ENCODE results near the gene NBEA.
"Not testable (repeated sequence)": the region's sequence is repeated elsewhere in the genome, so short reads cannot be mapped to it uniquely, and the experiment has no call there.

Gene NBEA, protein sequence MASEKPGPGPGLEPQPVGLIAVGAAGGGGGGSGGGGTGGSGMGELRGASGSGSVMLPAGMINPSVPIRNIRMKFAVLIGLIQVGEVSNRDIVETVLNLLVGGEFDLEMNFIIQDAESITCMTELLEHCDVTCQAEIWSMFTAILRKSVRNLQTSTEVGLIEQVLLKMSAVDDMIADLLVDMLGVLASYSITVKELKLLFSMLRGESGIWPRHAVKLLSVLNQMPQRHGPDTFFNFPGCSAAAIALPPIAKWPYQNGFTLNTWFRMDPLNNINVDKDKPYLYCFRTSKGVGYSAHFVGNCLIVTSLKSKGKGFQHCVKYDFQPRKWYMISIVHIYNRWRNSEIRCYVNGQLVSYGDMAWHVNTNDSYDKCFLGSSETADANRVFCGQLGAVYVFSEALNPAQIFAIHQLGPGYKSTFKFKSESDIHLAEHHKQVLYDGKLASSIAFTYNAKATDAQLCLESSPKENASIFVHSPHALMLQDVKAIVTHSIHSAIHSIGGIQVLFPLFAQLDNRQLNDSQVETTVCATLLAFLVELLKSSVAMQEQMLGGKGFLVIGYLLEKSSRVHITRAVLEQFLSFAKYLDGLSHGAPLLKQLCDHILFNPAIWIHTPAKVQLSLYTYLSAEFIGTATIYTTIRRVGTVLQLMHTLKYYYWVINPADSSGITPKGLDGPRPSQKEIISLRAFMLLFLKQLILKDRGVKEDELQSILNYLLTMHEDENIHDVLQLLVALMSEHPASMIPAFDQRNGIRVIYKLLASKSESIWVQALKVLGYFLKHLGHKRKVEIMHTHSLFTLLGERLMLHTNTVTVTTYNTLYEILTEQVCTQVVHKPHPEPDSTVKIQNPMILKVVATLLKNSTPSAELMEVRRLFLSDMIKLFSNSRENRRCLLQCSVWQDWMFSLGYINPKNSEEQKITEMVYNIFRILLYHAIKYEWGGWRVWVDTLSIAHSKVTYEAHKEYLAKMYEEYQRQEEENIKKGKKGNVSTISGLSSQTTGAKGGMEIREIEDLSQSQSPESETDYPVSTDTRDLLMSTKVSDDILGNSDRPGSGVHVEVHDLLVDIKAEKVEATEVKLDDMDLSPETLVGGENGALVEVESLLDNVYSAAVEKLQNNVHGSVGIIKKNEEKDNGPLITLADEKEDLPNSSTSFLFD (N-terminal part only)

DNA sequence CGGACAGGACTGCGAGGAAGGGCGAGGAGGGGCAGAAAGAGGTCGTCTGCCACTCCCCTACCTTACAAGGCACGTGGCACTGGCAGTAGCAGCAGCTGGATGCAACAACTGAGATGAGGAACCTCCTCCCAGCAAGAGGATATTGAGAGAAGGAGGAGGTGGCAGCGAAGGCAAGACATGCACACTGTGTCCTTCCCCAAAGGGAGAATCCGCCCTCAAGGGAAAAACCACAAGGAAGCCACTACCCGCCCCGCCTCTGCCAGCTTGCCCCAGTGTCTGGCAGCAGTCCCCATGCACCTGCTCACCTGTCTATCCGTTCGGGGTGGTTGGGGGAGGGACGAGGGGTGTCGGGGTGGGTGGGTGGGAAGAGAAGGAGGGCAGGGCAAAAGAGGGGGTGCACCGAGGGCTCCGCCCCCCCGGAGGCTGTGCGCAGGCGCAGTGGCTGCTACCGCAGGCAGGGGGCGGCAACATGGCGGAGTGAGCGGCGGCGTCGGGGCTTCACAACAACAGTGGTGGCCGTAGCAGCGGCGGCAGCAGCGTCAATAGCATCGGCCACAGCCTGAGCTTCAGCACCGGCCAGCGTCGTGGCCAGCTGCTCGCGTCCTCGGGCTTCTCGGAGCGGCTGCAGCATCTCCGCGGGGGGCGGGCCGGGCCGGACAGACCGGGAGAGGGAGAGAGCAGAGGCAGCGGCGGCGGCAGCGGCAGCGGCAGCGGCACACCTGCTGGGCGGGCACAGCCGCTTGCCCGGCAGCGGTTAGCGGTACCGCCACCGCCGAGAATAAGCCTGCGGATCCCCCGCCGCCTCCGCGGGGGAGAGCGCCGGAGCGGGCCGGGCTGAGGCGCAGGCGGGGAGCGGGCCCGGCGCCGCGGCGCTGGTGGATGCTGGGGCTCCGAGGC is at the start of gene NBEA:
TSS of gene NBEA (plus strand) at position 436 of the 897 bp plus-strand sequence. CDS start 551 bp downstream, outside the sequence.
- DNase-seq (ENCODE audit: low read depth in 2 of 2) = peak; percentile 56 to 59

DNA sequence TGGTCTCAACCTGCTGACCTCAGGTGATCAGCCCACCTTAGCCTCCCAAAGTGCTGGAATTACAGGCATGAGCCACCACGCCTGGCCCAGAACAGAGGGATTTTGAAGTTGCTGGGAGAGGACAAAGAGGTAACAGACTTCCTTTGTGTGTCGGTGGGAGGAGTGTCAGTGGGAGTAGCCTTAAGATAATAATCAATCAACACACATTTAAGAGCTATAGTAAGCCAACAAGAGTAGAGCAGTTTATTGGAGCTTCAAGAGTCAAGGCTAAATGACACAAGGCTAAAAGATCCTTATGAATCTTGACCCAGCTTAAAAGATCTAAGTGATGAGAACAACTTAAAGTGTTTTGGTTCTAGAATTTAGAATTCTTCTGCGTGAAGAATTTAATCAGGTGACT is 47.3 kb upstream of the NBEA start:
- no peak for DNase-seq (ENCODE audit: low read depth in 2 of 2)

DNA sequence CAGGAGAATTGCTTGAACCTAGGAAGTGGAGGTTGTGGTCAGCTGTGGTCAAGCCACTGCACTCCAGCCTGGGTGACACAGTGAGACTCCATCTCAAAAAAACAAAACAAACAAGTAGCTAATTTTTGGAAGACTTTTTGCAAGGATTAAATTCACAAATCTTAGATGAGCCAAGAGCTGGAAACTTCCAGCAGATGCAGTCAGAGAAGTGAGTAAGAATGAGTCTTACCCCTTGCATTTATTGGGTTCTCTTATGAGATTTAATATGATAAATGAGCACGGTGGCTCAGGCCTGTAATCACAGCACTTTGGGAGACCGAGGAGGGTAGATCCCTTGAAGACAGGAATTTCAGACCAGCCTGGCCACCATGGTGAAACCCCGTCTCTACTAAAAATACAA is 44.9 kb upstream of the NBEA start:
- DNase-seq (ENCODE audit: low read depth in 2 of 2) = no peak

DNA sequence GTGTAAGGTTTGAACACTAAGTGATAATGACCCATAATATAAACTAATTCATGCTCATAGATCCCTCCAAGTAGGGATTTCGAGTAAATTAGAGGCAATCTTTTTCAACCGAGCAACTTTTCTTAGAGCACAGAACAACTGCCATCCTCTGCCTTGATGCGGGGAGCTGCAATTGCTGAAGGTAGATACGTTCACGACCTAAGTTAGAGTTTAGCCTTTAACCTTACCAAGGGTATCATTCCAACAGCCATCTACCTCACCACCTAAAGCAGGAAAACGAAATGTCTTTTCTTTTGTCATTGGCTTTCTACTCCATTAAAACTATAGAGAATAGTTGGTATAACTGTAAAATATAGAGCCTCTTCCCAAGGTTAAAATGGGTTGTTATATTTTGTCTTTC is 42.2 kb upstream of the NBEA start:
- DNase-seq (ENCODE audit: low read depth in 2 of 2) = no peak

DNA sequence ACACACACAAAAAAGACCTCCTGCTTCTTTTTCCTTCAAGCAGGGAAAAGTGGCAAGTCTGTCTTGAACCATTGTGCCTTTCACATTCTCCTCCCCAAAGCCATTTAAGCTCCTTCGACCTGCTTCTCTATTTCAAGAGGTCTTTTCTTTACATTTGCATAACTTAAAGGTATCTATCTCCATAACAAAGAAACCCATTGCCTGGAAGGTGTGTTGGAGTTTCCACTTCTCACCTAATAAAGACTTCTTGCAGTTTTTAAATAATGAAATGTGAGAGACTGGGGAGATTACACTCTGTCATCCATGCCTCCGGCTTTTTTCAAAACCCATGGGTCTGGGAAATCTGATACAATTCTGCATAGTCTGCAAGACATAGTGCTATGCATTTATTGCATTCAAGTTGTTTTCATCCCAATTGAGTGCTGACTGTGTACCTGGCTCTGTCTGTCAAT is 41.8 kb upstream of the NBEA start:
- no peak for DNase-seq (ENCODE audit: low read depth in 2 of 2)

DNA sequence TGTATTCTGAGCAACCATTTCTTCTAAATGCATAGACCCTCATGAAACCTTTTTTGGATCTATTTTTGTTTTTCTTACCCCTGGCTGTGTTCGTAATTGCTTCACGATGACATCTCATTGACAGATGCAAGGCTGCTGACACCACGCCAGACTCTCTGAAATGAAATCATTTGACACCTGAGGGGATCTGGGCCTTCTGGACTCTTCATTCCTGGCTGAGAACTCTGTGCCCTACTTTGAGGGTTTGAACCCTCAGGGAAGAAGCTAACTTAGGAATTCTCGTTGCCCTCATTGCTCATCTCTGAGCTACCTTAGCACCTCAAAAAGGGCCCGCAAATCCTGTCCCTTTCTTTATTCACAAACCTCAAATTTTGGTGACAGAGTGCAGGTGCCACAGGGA is 40.5 kb upstream of the NBEA start:
- DNase-seq (ENCODE audit: low read depth in 2 of 2) = no peak

DNA sequence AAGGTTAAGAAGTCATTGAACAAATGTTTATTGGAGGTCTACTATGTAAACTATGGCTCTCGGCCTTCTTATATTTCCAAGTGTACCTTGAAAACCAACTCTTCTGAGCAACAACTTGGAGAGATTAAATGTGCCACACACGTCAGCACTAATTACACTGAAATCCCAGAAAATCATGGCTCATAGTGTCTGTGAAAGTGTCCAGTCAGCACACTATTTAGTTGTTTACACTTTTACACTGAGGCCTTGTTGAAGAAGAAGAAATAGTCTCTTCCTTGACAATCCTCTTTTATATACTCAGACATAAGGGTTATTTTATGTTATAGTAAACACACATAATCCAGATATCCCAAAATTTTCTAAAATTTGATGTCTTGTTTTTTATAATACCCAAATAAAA is 30.9 kb upstream of the NBEA start:
- no peak for DNase-seq (ENCODE audit: low read depth in 2 of 2)

DNA sequence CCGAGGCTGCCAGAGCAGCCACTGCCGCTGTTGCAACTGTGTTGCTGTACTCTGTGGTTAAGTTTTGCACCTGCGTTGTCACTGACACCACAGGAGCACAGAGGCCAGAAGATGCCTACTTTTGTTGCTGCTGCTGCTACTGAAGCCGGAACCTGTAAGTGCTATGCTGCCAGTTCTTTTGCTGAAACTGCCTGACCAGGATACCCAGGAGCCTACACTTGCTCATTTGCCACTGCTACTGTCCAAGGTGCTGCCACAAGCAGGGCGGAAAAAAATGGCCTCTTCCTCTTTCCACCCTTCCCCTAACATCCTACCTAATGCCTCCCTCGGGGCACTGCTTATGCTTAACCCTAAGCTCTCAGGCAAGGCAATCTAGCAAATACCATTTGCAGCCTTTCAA is 29.0 kb upstream of the NBEA start:
- DNase-seq (ENCODE audit: low read depth in 2 of 2) = no peak

DNA sequence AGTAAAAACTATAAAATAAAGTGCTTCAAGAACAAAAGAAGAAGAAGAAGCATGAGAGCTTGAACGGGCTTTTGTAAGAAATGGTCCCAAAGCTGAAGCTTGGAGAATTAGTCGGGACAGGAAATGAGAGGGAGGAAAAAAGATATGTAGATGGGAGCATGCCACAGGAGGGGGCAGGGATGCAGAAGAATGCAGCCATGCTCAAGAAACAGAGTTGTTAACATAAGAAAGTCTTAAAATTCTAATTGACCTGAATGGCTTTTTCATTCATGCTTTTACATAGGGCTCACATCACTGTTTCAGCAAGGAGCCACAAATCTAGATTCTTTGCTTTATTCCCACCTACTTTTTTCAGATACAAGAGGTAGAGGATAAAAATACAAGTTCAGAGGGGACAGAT is 27.7 kb upstream of the NBEA start:
- DNase-seq (ENCODE audit: low read depth in 2 of 2) = no peak

DNA sequence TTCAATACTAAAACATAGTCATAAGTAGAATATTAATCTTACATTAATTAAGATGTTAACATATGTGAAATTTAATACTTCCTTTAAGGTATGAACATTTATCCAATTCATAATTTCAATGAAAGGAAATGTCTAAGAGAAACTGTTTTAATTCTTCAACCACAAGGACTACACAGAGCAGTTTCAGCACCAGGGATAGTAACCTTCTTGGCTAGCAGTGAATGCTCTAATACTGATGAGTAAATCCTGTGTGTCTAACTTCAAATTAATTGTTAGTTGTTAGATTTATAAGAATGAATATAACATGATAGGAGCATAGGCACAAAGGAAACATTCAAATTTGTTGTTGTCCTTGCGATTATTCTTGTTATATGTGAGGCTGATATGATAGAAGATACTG is 15.6 kb upstream of the NBEA start:
- DNase-seq (ENCODE audit: low read depth in 2 of 2) = no peak

DNA sequence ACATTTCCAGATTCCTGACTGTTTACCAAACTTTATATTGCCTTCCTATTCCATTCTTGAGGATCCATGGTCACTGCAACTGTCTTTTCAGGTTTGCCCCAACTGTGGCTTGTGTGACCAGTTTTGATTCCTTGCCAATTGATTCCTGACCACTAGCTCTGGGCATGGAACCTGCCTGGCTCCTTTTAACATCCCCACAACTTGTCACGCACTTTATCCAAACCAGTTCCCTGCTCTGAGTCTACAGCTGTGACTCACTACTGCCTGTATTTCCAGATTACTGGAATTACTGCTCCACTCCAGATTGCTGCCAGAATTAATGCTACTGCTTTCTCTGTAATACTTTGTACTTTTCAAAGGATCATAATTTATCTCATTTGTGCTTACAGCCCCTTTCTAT is 13.4 kb upstream of the NBEA start:
- DNase-seq (ENCODE audit: low read depth in 2 of 2) = not testable (repeated sequence)

DNA sequence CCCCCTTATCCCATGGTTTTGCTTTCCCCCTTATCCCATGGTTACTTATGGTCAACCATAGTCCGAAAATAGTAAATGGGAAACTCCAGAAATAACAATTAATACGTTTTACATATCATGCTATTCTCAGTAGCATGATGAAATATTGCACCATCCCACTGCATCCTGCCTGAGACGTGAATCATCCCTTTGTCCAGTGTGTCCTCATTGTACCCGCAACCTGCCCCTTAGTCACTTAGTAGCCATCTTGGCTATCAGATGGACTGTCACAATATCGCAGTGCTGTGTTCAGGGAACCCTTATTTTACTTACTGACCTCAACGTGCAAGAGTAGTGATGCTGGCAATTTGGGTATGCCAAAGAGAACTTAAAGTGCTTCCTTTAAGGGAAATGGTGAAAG is 10.5 kb upstream of the NBEA start:
- no peak for DNase-seq (ENCODE audit: low read depth in 2 of 2)

DNA sequence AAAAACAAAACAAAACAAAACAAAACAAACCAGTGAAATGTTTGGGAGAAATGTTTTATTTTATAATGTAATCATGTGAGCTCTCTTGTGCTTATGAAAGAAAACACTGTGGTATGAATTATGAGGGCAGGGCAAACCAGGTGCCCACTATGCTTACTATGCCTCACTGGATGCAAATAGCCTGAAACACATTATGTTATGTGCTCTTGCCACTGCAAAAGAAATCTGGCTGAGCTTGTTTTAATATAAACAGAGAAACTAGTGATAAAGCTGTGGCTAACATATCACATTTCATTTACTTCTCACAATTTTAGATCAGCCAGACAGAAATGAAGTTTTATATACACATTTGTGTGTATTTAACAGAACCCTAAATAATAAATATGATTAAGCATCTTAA is 8.7 kb upstream of the NBEA start:
- DNase-seq (ENCODE audit: low read depth in 2 of 2) = no peak

DNA sequence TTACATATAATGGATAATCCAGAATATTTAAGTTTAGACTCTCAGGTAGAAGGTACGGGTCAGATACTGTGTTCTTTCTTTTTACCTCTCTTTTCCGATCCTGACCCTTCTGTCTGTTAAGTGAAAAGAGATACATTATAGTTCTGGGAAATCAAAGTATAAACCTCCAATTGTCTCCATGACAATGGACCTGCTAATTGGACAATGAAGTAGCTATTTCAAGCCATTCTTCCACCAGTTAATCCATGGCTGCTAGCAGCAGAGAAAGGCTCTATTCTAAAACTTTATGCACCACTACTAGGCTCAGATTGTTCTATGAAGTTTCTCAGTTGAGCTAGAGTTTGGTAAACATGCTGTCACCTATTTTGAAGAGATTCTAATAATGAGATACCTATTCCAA is 8.3 kb upstream of the NBEA start:
- no peak for DNase-seq (ENCODE audit: low read depth in 2 of 2)

DNA sequence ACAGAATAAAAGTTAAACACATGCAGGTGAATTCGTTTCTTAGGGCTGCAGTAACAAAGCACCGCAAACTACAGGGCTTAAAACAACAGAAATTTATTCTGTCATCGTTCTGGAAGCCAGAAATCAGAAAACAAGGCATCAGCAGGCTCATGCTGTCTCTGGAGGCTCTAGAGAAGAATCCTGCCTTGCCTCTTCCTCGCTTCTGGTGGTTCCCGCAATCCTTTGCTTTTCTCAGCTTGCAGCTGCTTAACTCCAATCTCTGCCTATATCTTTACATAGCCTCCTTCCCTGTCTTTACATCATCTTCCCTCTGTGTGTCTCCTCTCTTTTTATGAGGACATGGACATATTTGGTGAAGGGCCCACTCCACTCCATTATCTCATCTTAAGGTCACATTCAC is 6.2 kb upstream of the NBEA start:
- no peak for DNase-seq (ENCODE audit: low read depth in 2 of 2)

DNA sequence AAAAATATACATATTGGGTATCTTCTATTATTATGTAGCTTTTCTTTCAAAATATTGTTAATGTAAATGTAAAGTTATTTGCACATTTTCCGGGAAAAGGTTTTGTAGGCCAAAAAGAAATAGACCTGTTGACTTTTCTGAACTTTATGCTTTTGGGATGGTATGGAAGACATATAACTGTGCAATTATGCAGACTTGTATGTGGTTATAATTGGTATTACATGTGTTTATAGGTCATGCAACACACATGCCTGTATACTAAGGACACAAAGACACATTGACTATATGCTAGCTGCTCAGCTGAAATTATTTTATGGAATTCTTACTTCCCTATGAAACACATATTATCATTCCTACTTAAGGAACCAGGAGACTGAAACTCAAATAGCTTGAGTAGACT is 2.3 kb upstream of the NBEA start:
- DNase-seq (ENCODE audit: low read depth in 2 of 2) = no peak

DNA sequence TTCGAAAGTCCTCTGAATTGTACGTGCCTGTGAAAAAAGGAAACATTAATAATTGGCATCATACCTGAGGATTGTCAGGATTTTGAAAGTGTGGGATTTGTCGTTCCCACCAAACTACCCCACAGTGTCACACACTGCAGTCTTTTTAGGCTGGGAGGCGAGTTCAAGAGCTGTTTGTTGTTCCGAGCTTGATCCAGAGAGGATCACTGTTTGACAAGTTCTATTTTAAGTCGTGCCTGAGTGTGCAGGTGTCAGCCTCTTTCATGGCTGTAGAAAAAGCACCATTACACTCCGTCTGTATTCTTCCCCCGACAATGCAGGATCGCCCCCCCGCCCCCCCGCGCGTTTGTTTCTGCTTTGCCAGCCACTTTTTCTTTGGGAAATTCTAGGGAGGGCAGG is 635 bp upstream of the NBEA start:
- no peak for DNase-seq (ENCODE audit: low read depth in 2 of 2)

DNA sequence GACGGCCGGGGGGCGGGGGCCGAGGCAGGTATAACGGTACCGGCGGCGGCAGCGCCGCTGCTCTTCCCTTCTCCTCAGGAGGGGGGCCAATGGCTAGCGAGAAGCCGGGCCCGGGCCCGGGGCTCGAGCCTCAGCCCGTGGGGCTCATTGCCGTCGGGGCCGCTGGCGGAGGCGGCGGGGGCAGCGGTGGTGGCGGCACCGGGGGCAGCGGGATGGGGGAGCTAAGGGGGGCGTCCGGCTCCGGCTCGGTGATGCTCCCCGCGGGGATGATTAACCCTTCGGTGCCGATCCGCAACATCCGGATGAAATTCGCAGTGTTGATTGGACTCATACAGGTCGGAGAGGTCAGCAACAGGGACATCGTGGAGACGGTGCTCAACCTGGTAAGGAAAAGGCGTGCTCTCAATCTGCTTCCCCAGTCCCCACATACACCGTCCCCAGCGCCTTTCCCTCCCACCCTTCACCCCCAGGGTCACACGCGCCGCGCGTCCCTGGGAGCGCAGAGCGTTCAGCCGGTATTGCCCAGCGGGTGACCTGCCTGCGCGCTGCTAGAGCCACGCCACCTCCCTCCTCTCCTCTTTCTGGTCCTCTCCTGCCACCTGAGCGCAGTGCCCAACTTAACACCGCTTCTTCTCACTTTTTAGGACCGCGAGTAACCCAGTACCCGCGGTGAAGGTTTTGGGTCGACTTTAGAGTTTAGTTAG is 814 bp downstream of the NBEA start:
- DNase-seq (ENCODE audit: low read depth in 2 of 2) = no peak

DNA sequence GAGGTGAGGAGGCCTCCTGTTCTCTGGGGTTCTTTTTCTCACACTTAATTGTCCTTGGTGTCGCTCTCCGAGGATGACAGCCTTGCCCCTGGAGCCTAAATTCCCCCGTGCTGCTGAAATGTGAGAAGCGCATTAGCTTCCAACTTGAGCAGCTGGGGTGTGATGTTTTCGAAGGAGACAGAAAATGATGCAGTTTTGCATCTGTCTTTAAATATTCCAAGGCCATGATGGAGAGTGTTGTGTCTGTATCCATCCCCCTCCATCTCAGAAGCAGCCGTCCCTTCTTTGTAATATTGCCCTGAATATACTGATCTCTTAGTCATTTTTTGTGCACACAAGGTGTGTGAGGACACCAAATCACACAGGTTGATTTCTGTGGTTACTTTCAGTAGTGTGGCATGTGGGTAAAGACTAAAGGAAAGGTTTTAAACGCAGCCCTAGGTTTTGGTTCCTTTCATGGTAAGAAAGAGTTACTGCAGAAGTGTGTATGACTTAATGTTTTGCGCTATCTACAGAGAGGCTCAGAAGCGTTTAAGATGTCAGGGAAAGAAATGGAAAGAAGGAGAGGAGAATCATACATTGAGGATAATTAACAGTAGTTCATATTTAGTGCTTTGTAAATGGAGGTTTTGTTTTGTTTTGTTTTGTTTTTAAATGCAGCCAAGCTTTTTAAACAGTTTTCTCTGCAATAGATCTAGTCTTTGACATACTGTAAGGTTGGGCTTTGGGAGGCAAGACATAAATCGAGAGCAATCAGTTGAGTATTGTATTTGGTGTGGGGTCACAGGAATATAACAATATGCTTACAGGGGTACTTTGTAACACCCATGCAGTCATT is 1.6 kb downstream of the NBEA start:
- no peak for DNase-seq (ENCODE audit: low read depth in 2 of 2)

DNA sequence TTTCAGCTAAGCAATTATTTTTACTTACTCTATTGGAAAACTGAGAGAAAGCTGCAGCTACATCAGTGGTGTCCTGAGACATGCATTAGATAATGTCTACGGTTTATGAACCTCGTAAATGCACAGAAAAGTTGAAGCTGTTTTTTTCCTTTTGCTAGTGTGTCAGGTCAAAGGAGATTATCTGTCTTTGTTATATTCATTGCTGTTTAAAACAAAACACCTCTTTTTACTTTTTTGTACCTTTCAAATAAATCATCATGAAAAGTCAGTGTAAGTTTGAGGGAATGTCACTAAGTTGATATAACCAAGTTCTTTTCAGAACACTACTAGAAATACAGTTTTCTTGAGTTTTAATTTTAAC is 2.2 kb downstream of the NBEA start:
- DNase-seq (ENCODE audit: low read depth in 2 of 2) = no peak

All from activated CD8-positive, alpha-beta memory T cell treated with anti-CD3 and anti-CD28 coated beads for 4 hours (primary cell).